Mucosa of gallbladder (tissue), 1 donor: ENCODE results near the gene TBCD. TPM values are rescaled to one million over a fixed set of nuclear protein-coding genes. Genes with fewer than 3 reads are reported as not detected.

Experiments
- DNase-seq: peaks from one replicate; pipeline ENCODE4 v3.0.0-alpha.2; 2020; ENCODE audit warnings: low spot score
- total RNA-seq: library from RNA; stranded (reverse); gene quantifications from one replicate; pipeline ENCODE4 v1.2.1, GENCODE V29; 2021
- donor health status: DM: no; HTN: no; CAD: no.

The TBCD gene
- total RNA-seq, 1 donor from 2014 or later, result 96.5 TPM

GRCh38 chr17:82884341-82884969 is 132.6 kb downstream of the TBCD start:
- no peak for DNase-seq

- no peak for DNase-seq
Observed at GRCh38 chr17:82884970-82885353, 133.1 kb downstream of the TBCD start.

- DNase-seq, result no peak
Observed at GRCh38 chr17:82887255-82888164, 135.6 kb downstream of the TBCD start.

GRCh38 chr17:82888583-82889495 is 137.0 kb downstream of the TBCD start:
- peak; percentile 60 for DNase-seq

GRCh38 chr17:82889496-82890338 is 137.9 kb downstream of the TBCD start:
- peak; percentile 84 for DNase-seq

GRCh38 chr17:82890339-82890730 is 138.5 kb downstream of the TBCD start:
- no peak for DNase-seq

GRCh38 chr17:82890926-82891678 is 139.2 kb downstream of the TBCD start:
- no peak for DNase-seq

GRCh38 chr17:82891911-82892310 is 140.0 kb downstream of the TBCD start:
- DNase-seq, result no peak

- peak; percentile 37 for DNase-seq
Observed at GRCh38 chr17:82892899-82893565, 141.2 kb downstream of the TBCD start.

GRCh38 chr17:82893779-82894178 is 141.9 kb downstream of the TBCD start:
- no peak for DNase-seq

- no peak for DNase-seq
Observed at GRCh38 chr17:82894389-82894788, 142.5 kb downstream of the TBCD start.

GRCh38 chr17:82895087-82895486 is 143.2 kb downstream of the TBCD start:
- DNase-seq, result no peak

- DNase-seq, result no peak
Observed at GRCh38 chr17:82896071-82897000, 144.5 kb downstream of the TBCD start.

GRCh38 chr17:82897514-82898249 is 145.8 kb downstream of the TBCD start:
- no peak for DNase-seq

- no peak for DNase-seq
Observed at GRCh38 chr17:82898976-82899514, 147.2 kb downstream of the TBCD start.

- no peak for DNase-seq
Observed at GRCh38 chr17:82899941-82900340, 148.1 kb downstream of the TBCD start.

- DNase-seq, result no peak
Observed at GRCh38 chr17:82900741-82901140, 148.9 kb downstream of the TBCD start.

- DNase-seq, result no peak
Observed at GRCh38 chr17:82901356-82901755, 149.5 kb downstream of the TBCD start.
